ENCODE data around the gene ZCWPW1.

The ZCWPW1 gene

DNA sequence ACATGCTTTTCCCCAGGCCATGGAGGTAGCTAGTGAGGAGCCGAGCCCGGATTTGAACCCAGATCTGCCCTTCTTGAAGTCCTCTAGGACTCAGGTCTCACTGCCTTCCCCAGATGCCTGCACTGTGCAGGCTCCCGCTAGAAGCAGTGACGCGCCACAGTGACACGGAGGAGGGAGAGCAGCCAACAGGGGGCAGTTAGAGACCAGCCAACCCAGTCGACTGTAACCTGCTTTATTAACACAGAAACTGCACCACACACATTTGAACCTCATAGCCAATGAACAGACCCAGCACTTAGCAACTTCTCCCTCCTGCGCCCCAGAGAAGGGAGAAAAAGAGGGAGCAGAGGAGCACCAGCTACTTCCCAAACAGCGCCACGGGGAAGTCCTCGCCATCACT is 27.8 kb downstream of the ZCWPW1 start:
- no peak for DNase-seq (ENCODE audit: low spot score)
- TF ChIP-seq CTCF (IDR thresholded peaks at IDR 0.05; ENCODE audit: extremely low read depth, missing control alignments) = no peak

DNA sequence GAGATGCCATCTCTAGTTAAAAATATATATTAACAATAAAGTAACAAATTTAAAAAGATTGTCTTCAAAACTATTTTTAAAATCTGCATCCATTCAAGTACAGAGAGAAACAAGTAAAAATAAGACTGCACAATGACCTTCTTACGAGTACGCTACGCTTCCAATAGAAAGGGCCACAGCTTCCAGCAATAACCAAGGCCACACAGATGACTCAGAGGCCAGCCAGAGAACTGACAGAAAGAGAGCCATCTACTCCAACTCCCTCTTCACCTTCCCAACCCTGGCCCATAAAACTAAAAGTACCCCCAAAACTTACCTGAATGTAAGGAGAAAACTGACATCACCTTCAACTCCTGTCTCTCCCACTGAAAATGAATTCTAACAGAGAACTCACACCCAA is 28.5 kb downstream of the ZCWPW1 start:
- TF ChIP-seq CTCF (IDR thresholded peaks at IDR 0.05; ENCODE audit: extremely low read depth, missing control alignments) = no peak
- no peak for DNase-seq (ENCODE audit: low spot score)

DNA sequence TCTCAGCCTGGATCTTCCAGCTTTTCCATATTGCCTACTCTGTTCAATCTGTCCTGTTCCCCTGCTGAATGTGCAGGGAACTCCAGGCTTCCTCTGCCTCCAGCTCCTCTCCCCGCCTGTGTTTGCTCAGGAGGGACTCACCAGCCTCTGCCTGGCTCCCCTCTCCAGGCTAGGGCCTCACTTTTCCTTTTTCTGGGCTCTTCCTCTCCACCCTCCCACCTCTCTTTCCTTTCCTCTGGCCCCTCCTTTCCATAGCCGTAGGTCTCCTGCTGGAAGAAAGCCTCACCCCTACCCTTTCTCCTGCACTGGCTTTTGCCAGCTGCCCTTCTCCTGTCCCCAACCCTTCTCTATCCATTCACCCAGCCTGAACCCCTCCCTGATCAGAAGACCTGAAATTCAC is 30.3 kb downstream of the ZCWPW1 start:
- no peak for DNase-seq (ENCODE audit: low spot score)
- no peak for TF ChIP-seq CTCF (IDR thresholded peaks at IDR 0.05; ENCODE audit: extremely low read depth, missing control alignments)

GRCh38 chr7:100397315-100398081 is 31.0 kb downstream of the ZCWPW1 start:
- no peak for DNase-seq (ENCODE audit: low spot score)
- no peak for TF ChIP-seq CTCF (IDR thresholded peaks at IDR 0.05; ENCODE audit: extremely low read depth, missing control alignments)

DNA sequence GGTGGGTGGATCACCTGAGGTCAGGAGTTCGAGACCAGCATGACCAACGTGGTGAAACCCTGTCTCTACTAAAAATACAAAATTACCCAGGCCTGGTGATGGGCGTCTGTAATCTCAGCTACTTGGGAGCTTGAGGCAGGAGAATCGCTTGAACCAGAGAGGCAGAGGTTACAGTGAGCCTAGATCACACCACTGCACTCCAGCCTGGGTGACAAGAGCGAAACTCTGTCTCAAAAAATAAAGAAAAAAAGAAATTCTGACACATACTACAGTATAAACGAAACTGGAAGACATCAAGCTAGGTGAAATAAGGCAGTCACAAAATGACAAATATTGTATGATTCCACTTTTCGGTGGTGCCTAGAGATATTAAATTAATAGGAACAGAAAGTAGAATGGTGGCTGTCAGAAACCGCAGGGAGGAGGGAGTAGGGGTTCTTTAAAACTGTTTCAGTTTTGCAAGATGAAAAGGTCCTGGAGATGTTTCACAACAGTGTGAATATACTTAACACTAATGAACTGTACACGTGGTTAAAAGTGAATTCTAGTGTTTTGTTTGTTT is 32.0 kb downstream of the ZCWPW1 start:
- DNase-seq (ENCODE audit: low spot score) = peak; percentile 64
- TF ChIP-seq CTCF (IDR thresholded peaks at IDR 0.05; ENCODE audit: extremely low read depth, missing control alignments) = no peak

DNA sequence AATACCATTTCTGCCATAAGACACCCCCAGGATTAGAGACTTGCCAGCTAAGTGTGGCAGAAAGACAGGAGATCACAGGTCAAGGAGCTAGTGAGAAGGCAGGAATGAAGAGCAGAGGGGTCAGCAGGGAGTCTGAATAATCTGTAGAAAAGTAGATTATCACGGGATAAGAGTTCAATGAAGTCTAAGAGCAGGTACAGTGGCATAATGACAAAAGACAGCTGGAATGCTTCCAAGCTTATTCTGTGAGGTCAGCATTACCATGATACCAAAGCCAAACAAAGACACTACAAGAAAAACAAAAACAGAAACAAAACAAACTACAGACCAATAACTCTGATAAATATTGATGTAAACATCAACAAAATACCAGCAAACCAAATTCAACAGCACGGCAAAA is 34.4 kb downstream of the ZCWPW1 start:
- DNase-seq (ENCODE audit: low spot score) = no peak
- TF ChIP-seq CTCF (IDR thresholded peaks at IDR 0.05; ENCODE audit: extremely low read depth, missing control alignments) = no peak

DNA sequence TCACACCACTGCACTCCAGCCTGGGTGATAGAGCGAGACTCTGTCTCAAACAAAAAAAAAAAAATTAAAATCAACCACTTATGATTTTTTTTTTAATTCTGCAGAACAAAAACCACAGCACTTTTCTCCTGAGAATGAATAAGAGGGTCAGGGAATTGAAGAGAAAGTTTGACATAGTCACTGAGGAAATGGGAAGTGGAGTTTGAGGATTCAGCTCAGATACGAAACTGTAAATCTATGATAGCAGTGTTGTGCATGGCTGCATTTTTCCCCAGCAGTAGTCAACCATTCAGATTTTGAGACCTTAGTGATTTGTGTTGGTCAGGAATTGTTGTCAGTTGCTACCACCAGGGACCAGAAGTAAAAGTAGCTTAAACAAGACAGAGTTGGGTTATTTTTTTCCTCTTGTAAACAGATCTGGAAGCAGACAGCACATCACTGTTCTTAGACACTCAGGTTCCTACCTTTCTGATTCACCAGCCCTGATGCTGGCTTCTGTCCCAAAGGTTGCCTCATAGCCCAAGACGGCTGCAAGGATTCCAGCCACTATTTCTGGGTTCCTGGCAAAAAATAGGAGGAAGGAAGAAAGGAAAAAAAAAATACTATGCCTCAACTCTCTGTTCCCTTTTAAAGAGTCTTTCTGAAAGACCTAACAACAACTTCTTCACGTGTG is 35.1 kb downstream of the ZCWPW1 start:
- TF ChIP-seq CTCF (IDR thresholded peaks at IDR 0.05; ENCODE audit: extremely low read depth, missing control alignments) = no peak
- no peak for DNase-seq (ENCODE audit: low spot score)

Data from GM20000 (cell line).